Left lung (tissue), 10 donors: ENCODE results near the gene SEMA6A. TPM values are rescaled to one million over a fixed set of nuclear protein-coding genes. Genes with fewer than 3 reads are reported as not detected.

ENCODE experiments used
- ATAC-seq: fragments of 200-7000 bp; cut with Tn5 transposase; one replicate; pipeline ENCODE4 v1.9.1; 2020; ENCODE audit warnings: moderate library complexity
- DNase-seq, 4 donors: peaks; one replicate each; pipeline ENCODE4 v3.0.0-alpha.2; 2013 to 2020
- H3K27ac ChIP-seq, 2 donors: fragments of 200-600 bp; sonication (generic) in 1 of 2; one replicate each; pipeline versions ENCODE4 v1.5.0 to v1.8.0; 2020 to 2021
- H3K27me3 ChIP-seq, 2 donors: fragments of 200-600 bp; sonication (generic) in 1 of 2; one replicate each; pipeline versions ENCODE4 v1.5.0 to v1.8.0; 2020 to 2021
- H3K36me3 ChIP-seq, 2 donors: fragments of 200-600 bp; sonication (generic) in 1 of 2; one replicate each; pipeline versions ENCODE4 v1.5.0 to v1.8.0; 2020 to 2021
- H3K4me1 ChIP-seq, 2 donors: fragments of 200-600 bp; one replicate each; pipeline ENCODE4 v1.8.0; 2021
- H3K4me3 ChIP-seq, 2 donors: fragments of 200-600 bp; sonication (generic) in 1 of 2; one replicate each; pipeline versions ENCODE4 v1.5.0 to v1.8.0; 2020 to 2021; ENCODE audit warnings: mild to moderate bottlenecking in 1 of 2
- H3K9me3 ChIP-seq, 2 donors: fragments of 200-600 bp; sonication (generic) in 1 of 2; one replicate each; pipeline versions ENCODE4 v1.5.0 to v1.8.0; 2020 to 2021
- CTCF ChIP-seq, 2 donors: fragments of 200-600 bp; sonication (generic) in 1 of 2; IDR thresholded peaks; one replicate each; pipeline versions ENCODE4 v1.5.0 to v1.8.0; 2021; ENCODE audit warnings: antibody characterized with exemption in 2 of 2
- intact Hi-C, 2 donors: fragments of 100-400 bp; cut with DNase I; formaldehyde crosslinking; loops; one replicate each; pipeline versions ENCODE4 v1.11.2 to v1.14.2; 2022
- polyA plus RNA-seq, 6 donors: library from polyadenylated mRNA; unstranded; fragments of 120-200 nt; gene quantifications; one replicate each; pipeline ENCODE4 v1.2.1, GENCODE V29; 2013; ENCODE audit not compliant: insufficient read length in 6 of 6
- total RNA-seq, 2 donors: library from RNA; stranded (reverse); fragmentation: NEBNext Ultra II Directional; extraction: Animal tissue kit (Norgen Biotek cat#: 25700); gene quantifications; one replicate each; pipeline ENCODE4 v1.2.1, GENCODE V29; 2021
- donor health status: DM: no; HTN: yes; CAD: no.
- donor health status: DM: no; HTN: no; CAD: no.

SEMA6A gene
- total and polyA plus RNA-seq, 8 donors, result 15.3 to 45.8 (median 39.6) TPM

- TF ChIP-seq CTCF (IDR thresholded peaks at IDR 0.05), result no peak
- Histone ChIP-seq H3K9me3 (no peaks in the 10 kb centered on the region), H3K27me3 (no peaks in the 10 kb centered on the region), H3K36me3 (peaks cover 0 to 3% of the 10 kb centered on the region in 2 donors), H3K4me1 (no peaks in the 10 kb centered on the region), H3K27ac (no peak overlapping the region), H3K4me3 (no peak overlapping the region)
- intact Hi-C loops, result no loop called here
- ATAC-seq (no peak), DNase-seq (no peak)
Measured at GRCh38 chr5:116441223-116441622, 133.4 kb downstream of the SEMA6A start.

- Histone ChIP-seq H3K4me1 (no peaks in the 10 kb centered on the region), H3K9me3 (no peaks in the 10 kb centered on the region), H3K36me3 (no peaks in the 10 kb centered on the region), H3K4me3 (no peak overlapping the region), H3K27ac (no peak overlapping the region), H3K27me3 (no peaks in the 10 kb centered on the region)
- DNase-seq, result no peak
- no peak for TF ChIP-seq CTCF (IDR thresholded peaks at IDR 0.05)
- intact Hi-C loops, result no loop called here
- no peak for ATAC-seq
Measured at GRCh38 chr5:116440457-116441001, 134.1 kb downstream of the SEMA6A start.

GRCh38 chr5:116439905-116440304 is 134.7 kb downstream of the SEMA6A start:
- ATAC-seq (no peak), DNase-seq (no peak)
- Histone ChIP-seq H3K27me3 (no peaks in the 10 kb centered on the region), H3K36me3 (no peaks in the 10 kb centered on the region), H3K9me3 (no peaks in the 10 kb centered on the region), H3K27ac (no peak overlapping the region), H3K4me1 (no peaks in the 10 kb centered on the region), H3K4me3 (no peak overlapping the region)
- intact Hi-C loops, result no loop called here
- TF ChIP-seq CTCF (IDR thresholded peaks at IDR 0.05), result no peak

- Histone ChIP-seq H3K27ac (peak overlapping the region in 1 of 2 donors; percentile 28), H3K36me3 (no peaks in the 10 kb centered on the region), H3K4me3 (no peak overlapping the region), H3K9me3 (no peaks in the 10 kb centered on the region), H3K4me1 (no peaks in the 10 kb centered on the region), H3K27me3 (no peaks in the 10 kb centered on the region)
- no peak for TF ChIP-seq CTCF (IDR thresholded peaks at IDR 0.05)
- DNase-seq (no peak), ATAC-seq (no peak)
- intact Hi-C loops, result no loop called here
Measured at GRCh38 chr5:116438979-116439554, 135.6 kb downstream of the SEMA6A start.

GRCh38 chr5:116437922-116438578 is 136.6 kb downstream of the SEMA6A start:
- Histone ChIP-seq H3K9me3 (no peaks in the 10 kb centered on the region), H3K27me3 (no peaks in the 10 kb centered on the region), H3K4me3 (no peak overlapping the region), H3K36me3 (no peaks in the 10 kb centered on the region), H3K27ac (peak overlapping the region in 1 of 2 donors; percentile 28), H3K4me1 (no peaks in the 10 kb centered on the region)
- intact Hi-C loops, result no loop called here
- no peak for TF ChIP-seq CTCF (IDR thresholded peaks at IDR 0.05)
- ATAC-seq (no peak), DNase-seq (no peak)
